ENCODE measurements around the gene FYN.

Gene FYN

DNA sequence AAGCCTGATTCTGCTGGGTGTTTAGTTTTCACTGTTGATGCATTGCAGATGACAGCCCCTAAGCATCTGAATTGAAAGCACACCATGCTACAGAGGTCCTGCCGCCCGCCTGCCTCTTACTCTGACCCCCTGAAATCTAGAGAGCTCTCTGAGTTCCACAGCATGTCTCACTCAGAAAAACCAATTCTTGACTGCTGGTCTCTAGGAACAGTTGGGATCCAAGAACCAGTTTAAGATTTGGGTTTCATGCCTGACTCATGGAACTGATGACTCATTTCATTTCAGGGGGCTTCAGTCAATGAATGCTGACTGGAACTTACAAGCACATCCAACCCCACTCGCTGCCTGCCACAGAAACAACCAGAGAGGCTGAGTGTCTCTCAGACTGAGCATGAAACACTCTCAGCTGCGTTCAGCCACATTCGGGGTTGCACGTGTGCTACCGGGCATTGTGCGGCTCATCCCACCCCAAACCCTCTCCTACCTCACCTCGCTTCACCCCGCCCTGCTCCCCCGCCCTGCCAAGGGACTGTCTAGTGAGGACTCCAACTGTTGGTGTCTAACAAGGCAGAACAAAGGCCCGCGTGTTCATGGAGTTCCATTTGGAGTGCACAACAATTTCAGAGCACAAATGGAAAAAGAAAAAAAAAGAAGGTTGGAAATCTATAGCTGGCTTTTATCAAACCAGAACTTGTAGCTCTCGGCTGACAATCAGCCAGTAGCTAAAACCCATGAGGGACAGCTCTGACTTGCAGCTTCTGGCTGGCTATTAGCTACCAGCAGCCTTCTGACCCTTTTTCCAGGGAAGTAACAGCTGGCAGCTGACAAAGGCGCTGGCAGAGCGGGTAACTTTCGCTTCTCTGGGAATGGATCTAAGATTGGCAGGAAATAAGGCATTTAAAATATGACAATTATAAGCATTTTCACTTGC is 247.5 kb downstream of the FYN start:
- peak; percentile 79 to 80 for DNase-seq (ENCODE audit: low read depth in 2 of 2)

DNA sequence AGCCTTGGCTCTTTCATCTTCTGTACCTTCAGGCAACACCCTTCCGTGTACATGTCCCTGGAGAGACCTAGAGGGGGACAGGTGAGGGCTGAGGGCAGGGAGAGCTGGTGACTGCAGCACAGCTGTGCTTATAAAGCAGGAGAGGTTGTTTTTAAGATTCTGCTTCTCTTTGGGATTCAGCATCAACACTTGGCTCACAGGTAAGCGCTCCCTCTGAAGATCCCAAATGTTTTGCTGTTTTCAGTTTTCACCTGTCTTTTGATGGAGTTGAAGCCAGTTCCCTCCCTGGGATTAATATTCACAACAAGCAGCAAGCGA is 248.2 kb downstream of the FYN start:
- no peak for DNase-seq (ENCODE audit: low read depth in 2 of 2)

- DNase-seq (ENCODE audit: low read depth in 2 of 2), result peak in 1 of 2 experiments; percentile 77
These were observed 248.7 kb downstream of the FYN start for GRCh38 chr6:111624401-111625098.

DNA sequence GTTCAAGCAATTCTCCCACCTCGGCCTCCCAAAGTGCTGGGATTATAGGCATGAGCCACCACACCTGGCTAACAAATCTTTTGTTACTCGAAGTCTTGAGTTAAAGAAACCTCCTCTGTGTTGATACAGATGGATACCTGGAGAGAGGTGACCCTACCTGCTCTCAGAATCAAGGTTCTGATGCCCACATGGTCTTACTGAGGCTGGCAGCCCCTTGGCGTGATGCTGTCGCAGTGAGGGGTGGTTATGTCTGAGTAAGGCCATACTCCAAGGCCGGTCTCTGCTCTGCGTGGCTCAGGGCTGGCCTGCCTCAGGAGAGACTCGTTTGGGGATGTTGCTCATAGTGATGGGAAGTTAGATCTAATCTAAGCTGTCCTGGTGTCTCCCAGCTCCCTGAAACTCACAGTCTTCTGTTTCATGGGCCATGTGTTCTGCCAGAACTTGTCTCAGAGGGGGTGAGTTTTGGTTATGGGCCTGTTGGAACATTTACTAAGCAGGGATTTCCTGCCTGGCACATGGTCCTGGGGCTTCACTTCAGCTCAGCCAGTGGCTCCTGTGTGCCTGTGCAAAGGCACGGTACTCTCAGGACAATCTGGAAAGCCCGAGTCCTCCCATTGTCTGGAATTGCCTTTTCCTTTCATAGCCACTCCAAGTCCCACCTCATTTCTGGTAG is 250.1 kb downstream of the FYN start:
- no peak for DNase-seq (ENCODE audit: low read depth in 2 of 2)

DNA sequence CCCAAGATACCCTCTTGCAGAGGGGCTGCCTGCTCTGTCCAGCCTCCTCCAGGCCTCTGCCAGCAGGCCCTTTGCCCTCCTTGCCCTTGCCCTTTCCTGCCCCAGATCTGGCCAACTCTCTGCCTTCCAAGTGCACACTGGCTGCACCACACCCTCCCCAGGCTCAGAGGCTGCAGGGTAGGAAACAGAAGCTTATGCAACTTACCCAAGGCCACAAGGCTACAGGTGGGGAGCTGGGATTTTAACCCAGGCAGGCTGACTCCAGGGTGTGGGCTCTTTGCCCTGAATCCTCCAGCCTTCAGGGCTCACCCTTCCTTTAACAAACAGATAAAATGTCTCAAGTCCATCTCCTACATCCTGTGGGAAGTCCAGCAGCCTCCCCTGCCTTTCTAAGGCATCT is 253.1 kb downstream of the FYN start:
- no peak for DNase-seq (ENCODE audit: low read depth in 2 of 2)

- no peak for DNase-seq (ENCODE audit: low read depth in 2 of 2)
These were observed 254.8 kb downstream of the FYN start for GRCh38 chr6:111618407-111618806.

GRCh38 chr6:111617149-111617548 is 256.1 kb downstream of the FYN start:
- no peak for DNase-seq (ENCODE audit: low read depth in 2 of 2)

- DNase-seq (ENCODE audit: low read depth in 2 of 2), result no peak
These were observed 257.2 kb downstream of the FYN start for GRCh38 chr6:111615916-111616612.

DNA sequence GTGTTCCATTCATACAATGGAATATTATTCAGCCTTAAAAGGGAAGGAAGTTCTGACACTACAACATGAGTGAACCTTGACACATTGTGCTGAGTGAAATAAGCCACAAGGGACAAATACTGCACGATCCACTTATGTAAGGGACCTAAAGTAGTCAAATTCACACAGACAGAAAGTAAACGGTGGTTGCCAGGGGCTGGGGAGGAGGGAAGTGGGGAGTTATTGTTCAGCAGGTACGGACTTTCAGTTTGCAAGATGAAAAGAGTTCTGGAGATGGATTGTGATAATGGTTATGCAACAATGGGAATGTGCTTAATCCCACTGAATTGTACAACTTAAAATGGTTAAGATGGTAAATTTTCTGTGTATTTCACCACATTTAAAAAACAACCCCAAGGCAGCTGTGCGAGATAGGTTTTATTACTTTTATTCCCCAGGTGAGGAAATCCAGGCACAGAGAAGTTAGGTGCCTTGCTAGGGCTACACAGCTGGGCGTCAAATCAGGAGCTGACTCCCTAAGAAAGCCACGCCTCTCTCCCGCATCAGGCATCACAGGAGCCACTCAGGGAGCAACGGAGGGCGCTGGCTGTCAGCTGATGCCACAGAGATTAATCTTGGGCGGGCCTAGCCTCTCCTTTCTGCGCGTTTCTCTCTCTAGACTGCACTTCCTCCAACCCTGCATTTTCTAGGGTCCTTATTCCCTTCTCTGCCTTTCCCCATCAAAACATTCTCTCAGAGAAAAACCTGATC is 258.2 kb downstream of the FYN start:
- no peak for DNase-seq (ENCODE audit: low read depth in 2 of 2)

- no peak for DNase-seq (ENCODE audit: low read depth in 2 of 2)
These were observed 260.9 kb downstream of the FYN start for GRCh38 chr6:111612379-111612778.

DNA sequence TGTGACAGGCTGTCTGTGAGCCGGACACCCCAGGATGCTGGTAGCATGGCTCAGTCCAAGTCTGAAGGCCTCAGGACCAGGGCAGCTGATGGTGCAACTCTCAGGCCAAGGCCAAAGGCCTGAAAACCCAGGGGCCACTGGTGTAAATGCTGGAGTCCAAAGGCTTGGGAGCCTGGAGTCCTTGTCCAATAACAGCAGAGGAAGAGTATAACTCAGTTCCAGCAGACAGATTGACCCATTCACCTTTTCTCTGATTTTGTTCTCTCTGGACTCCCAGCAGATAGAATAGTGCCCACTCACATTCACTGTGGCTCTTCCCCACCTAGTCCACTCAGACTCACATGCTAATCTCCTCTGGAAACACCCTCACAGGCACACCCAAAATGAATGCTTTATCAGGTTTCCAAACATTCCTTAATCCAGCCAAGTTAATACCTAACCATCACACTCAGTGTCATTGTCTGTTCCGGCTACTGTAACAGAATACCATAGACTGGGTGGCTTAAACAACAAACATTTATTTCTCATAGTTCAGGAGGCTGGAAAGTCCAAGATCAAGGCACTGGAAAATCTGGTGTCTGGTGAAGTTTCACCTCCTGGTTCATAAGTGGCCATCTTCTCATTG is 262.6 kb downstream of the FYN start:
- DNase-seq (ENCODE audit: low read depth in 2 of 2), result no peak
